Measurements from ENCODE around the gene SHOC1. TPM values are rescaled to one million over a fixed set of nuclear protein-coding genes. Genes with fewer than 3 reads are reported as not detected.

The SHOC1 gene
- total and polyA plus RNA-seq, 2 donors (not counting 3 experiments of a cell fraction or from before 2014, with no cell fraction given) = not detected

- Histone ChIP-seq H3K4me1 (ENCODE audit: control insufficient read depth, extremely low read depth, insufficient read depth, low read length) (no peaks in the 10 kb centered on the region), H3K4me3 (replicated peaks in 1 of 3; ENCODE audit: insufficient read depth in 1 of 3, low read depth in 1 of 3, low read length in 3 of 3) (no peak overlapping the region), H3K27me3 (ENCODE audit: control insufficient read depth in 2 of 2, insufficient read depth in 2 of 2, low read length in 2 of 2) (no peaks in the 10 kb centered on the region), H4K20me1 (replicated peaks; ENCODE audit: control insufficient read depth, extremely low read depth, insufficient read depth, low read length) (no peaks in the 10 kb centered on the region), H3K36me3 (ENCODE audit: control insufficient read depth in 2 of 2, extremely low read depth in 1 of 2, insufficient read depth in 2 of 2, low read length in 2 of 2) (no peaks in the 10 kb centered on the region), H2AFZ (ENCODE audit: low read depth, low read length) (no peak overlapping the region), H3K9me1 (replicated peaks; ENCODE audit: control insufficient read depth, extremely low read depth, insufficient read depth, low read length) (no peaks in the 10 kb centered on the region), H3K27ac (ENCODE audit: insufficient read depth, low read depth, low read length) (no peak overlapping the region), H3K79me2 (ENCODE audit: control insufficient read depth, insufficient read depth, low read length) (no peaks in the 10 kb centered on the region), H3K9ac (replicated peaks; ENCODE audit: extremely low read depth, insufficient read depth, low read length) (no peak overlapping the region), H3K4me2 (ENCODE audit: insufficient read depth, low read length) (no peak overlapping the region), H3K9me3 (replicated peaks; ENCODE audit: control insufficient read depth, insufficient read depth, low read length) (no peaks in the 10 kb centered on the region)
- ChIA-PET CTCF (interaction anchor here (0.9 kb wide), 1 partner anchor 254 kb away, joined by 3 read pairs; no protein-coding TSS in a partner anchor), POLR2A (no interaction called here)
- no TSS peak for BruUV-seq (replicated peaks)
- DNase-seq (ENCODE audit: low read depth, low spot score) = no peak
- FAIRE-seq = no peak
- intact Hi-C loops (cut with micrococcal nuclease) = no loop called here
- TF ChIP-seq POLR2A (IDR thresholded peaks at IDR 0.05; ENCODE audit: low read depth, low read length) (no peak), JUN (IDR thresholded peaks at IDR 0.05; ENCODE audit: borderline replicate concordance, insufficient read depth, insufficient read length, low read depth) (no peak), GATA2 (IDR thresholded peaks at IDR 0.05; ENCODE audit: insufficient read depth, insufficient read length, low read depth, low read length) (no peak), EZH2 (IDR thresholded peaks at IDR 0.05; ENCODE audit: borderline replicate concordance, low read depth, low read length, severe bottlenecking) (no peak), POLR2AphosphoS5 (IDR thresholded peaks at IDR 0.05; ENCODE audit: insufficient read depth, low read depth, low read length) (no peak), FOS (IDR thresholded peaks at IDR 0.05; ENCODE audit: borderline replicate concordance, insufficient read depth, low read length) (no peak), MAX (IDR thresholded peaks at IDR 0.05; ENCODE audit: insufficient read depth, insufficient read length) (no peak), MYC (IDR thresholded peaks at IDR 0.05; ENCODE audit: low read depth, low read length) (no peak)
- TF ChIP-seq, protein P1, sequence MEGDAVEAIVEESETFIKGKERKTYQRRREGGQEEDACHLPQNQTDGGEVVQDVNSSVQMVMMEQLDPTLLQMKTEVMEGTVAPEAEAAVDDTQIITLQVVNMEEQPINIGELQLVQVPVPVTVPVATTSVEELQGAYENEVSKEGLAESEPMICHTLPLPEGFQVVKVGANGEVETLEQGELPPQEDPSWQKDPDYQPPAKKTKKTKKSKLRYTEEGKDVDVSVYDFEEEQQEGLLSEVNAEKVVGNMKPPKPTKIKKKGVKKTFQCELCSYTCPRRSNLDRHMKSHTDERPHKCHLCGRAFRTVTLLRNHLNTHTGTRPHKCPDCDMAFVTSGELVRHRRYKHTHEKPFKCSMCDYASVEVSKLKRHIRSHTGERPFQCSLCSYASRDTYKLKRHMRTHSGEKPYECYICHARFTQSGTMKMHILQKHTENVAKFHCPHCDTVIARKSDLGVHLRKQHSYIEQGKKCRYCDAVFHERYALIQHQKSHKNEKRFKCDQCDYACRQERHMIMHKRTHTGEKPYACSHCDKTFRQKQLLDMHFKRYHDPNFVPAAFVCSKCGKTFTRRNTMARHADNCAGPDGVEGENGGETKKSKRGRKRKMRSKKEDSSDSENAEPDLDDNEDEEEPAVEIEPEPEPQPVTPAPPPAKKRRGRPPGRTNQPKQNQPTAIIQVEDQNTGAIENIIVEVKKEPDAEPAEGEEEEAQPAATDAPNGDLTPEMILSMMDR (IDR thresholded peaks at IDR 0.05; ENCODE audit: extremely low read depth in 1 of 2, insufficient read depth in 1 of 2, low read depth in 1 of 2, low read length in 2 of 2) = no peak
- dilution Hi-C loops (cut with MboI; ENCODE audit: extremely low pct_ligation_motif_present, low sequenced_read_pairs) = no loop called here
Observed at GRCh38 chr9:111821006-111821528, 26.3 kb upstream of the SHOC1 start.
